ENCODE results near the gene KIAA1755.

KIAA1755 gene, protein sequence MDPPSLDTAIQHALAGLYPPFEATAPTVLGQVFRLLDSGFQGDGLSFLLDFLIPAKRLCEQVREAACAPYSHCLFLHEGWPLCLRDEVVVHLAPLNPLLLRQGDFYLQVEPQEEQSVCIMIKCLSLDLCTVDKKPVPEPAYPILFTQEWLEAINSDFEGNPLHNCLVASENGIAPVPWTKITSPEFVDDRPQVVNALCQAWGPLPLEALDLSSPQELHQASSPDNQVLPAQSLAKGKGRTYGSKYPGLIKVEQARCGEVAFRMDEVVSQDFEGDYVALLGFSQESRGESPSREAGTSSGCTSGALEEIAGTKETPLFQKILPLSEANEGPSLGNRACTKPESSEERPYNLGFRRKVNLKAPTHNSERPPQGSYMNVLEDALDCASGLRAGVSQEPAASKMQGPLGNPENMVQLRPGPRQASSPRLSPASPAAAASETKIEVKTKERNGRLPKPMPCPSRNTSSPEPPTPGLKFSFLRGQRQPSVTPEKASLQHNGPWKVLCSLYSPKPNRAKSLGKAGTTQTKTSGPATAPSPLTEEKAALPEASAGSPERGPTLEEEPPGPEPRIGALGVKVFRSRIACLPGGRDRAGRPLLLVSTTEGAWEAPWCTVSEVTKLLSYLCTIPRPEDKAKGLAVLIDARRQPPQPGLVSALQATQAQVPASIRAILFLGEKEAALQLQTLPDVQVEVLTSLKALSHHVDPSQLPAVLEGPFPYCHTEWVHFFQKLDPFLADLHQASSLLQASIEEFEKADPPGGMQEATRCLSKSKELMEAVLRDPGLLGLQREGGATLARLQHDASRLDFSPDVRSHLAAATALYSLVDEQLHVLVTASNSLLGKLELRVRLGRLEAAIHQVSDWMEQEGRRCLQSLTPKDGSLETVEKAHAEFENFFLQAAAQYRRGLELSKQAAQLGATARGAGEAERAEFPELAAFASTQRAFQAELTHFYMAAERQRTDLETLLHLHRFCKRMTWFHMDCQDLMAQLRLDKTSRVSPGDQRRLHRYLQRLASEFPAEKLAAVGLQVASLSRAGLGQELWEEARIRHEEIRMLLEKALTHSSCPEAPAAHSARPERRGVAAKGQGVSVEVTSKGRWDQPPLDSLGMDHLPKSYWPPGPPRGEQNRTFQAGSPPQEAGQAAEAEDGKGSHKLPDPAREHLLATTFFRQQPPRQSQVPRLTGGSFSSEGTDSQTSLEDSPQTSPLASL

GRCh38 chr20:38260378-38261053 lies at the start of gene KIAA1755:
Gene KIAA1755, minus strand, starts transcription at chr20:38260735. Its CDS starts 235 bp downstream, at chr20:38260500.
- DNase-seq = no peak

DNA sequence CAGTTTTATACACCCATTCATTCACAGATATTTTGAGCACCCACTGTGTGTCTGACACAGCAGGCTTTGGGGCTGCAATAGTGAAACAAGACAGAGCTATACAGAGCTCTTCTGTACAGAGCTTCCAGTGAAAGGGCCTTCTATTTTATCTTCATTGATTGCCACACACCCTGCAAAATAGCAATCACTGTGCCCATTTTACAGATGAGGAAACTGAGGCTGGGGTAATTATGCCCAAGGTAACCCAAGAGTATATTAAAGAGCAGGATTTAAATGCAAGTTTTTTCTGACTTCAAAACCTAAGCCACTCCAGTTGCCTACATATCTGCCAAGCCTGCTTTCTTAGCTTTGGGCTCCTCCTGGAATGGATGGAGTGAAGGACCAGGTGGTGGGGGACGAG lies 47.9 kb upstream of the KIAA1755 start:
- no peak for DNase-seq

GRCh38 chr20:38308047-38308438 lies 47.5 kb upstream of the KIAA1755 start:
- no peak for DNase-seq

DNA sequence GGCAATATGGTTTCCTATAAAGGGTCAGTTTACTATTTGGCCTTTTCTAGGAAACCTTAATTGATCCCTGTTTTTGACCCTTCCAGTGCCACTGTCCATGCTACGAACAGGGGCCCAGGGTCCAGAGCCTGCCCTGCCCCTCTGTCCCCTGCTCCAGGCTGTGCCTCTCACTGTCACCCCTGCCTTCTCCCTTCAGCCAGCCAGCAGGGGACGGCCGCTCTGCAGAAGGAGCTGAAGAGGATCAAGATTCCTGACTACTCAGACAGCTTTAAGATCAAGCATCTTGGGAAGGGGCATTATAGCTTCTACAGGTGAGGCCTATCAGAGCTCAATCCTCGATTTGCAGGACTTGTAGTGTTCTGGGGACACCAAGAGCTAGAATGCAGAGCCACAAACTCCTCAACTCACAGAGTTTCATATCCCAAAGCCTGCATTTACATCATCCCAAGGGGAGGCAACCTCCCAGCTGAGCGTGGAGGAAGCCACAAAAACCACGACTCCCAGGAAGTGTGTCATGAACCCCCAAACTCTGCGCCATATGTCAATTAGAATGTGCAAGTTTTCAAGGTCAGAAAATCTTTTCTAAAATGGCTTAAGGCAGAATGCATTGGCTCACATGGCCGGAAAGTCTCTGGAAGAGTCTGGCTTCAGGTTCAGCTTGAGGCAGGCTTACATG lies 47.0 kb upstream of the KIAA1755 start:
- no peak for DNase-seq

- no peak for DNase-seq
These were observed 45.8 kb upstream of the KIAA1755 start for GRCh38 chr20:38306379-38306778.

GRCh38 chr20:38305541-38305940 lies 45.0 kb upstream of the KIAA1755 start:
- no peak for DNase-seq

- DNase-seq = peak; percentile 33
These were observed 44.4 kb upstream of the KIAA1755 start for GRCh38 chr20:38304845-38305447.

GRCh38 chr20:38303908-38304379 lies 43.4 kb upstream of the KIAA1755 start, which contains the start of gene BPI:
Gene BPI, plus strand, starts transcription at chr20:38304156. Its CDS starts 68 bp downstream, at chr20:38304224.
- no peak for DNase-seq

- no peak for DNase-seq
These were observed 42.3 kb upstream of the KIAA1755 start for GRCh38 chr20:38302786-38303185.

DNA sequence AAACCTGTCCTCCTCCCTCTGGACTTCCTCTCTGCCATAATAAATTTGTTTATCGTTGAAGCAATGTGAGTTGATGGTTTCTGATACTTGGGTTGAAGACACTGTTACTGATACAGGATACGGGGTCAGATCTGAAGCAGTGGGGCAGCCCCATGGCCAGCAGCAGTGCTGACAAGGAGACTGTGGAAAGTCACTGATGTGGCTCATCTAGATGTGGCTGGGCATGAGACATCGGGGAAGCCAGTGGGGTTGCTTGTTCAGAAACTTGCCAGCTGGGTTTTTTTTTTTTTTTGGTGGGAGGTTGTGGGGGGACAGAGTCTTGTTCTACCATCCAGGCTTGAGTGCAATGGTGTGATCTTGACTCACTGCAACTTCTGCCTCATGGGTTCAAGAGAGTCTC lies 40.8 kb upstream of the KIAA1755 start:
- DNase-seq = no peak

- DNase-seq = no peak
These were observed 39.9 kb upstream of the KIAA1755 start for GRCh38 chr20:38300438-38300837.

DNA sequence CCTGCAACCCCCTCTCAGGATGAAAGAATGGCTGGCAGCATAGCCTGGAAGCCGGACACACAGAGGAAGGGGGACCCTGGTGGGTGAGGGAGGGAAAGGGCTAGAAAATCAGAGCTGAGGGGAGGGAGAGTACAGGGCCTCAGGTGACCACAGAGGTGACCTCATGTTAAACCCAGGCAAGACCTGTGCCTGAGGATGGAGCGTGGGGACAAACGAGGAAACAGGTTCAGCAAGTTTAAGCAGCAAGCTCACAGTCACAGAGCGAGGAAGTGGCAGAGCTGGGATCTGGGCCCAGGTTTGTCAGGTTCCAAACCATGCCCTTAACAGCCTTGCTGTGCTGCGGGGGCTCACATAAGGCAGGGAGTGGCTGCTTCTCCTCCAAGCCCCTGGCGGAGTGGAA lies 39.4 kb upstream of the KIAA1755 start:
- no peak for DNase-seq

DNA sequence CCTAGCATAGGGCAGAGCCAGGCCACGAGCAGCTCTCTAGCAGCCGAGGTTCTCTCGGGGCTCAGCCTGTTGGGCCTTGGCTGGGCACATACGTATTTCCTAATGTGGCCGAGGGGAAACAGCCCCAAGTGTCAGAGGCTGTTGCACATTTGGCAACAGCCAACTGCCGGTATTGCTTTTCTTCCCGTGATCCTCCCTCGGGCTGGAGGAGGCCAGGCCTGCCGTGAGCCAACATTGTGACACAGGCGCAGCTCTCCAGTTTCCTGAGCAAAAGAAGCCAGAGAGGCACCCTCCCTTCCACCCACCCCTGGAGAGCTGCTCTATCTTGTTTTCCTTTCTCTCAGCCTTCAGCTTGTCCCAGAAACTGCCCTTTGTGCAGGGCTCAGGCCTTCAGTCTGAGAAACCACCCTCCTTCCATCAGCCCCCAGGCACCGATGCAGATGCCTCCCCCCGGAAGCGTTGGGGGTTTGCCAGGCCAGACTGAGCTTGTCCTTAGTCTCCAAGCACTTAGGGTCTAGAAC lies 38.3 kb upstream of the KIAA1755 start:
- no peak for DNase-seq

GRCh38 chr20:38297916-38298674 lies 37.6 kb upstream of the KIAA1755 start:
- DNase-seq = no peak

DNA sequence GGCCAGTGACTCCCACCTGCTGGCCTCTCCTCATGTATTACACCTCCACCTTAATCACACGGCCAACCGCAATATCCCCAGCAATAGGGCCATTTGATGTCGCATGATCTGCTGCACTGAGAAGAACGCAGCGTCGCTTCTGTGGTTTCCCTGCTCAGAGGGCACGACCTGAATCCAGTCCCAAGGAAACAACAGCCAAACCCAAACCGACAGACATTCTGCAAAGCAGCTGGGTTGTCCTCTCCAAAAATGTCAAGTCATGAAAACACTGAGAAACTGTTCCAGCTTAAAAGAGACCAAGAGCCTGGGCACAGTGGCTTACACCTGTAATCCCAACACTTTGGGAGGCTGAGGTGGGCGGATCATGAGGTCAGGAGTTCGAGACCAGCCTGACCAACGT lies 35.9 kb upstream of the KIAA1755 start:
- DNase-seq = no peak

GRCh38 chr20:38295811-38296210 lies 35.3 kb upstream of the KIAA1755 start:
- no peak for DNase-seq

DNA sequence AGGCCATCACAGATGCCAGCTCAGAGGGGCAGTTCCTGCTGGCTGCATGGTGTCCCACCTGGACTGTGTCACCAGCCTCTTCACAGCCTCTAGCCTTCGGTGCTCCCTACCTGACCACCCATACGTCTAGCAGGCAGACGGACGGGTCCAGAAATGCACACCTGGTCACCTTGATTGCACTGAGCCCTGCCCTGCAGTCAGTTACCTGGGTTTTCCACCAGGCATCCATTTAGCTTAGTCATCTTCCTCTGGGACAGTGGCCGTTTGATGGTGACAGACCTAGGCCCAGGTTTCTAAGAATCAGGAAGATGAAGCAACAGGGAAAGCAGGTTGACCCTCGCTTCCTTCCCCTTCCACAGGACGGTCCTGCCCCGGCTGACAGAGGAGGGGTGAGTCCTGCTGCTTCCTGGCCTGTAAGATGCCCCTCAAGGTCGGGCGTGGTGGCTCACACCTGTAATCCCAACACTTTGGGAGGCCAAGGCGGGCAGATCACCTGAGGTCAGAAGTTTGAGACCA lies 33.6 kb upstream of the KIAA1755 start:
- DNase-seq = no peak

DNA sequence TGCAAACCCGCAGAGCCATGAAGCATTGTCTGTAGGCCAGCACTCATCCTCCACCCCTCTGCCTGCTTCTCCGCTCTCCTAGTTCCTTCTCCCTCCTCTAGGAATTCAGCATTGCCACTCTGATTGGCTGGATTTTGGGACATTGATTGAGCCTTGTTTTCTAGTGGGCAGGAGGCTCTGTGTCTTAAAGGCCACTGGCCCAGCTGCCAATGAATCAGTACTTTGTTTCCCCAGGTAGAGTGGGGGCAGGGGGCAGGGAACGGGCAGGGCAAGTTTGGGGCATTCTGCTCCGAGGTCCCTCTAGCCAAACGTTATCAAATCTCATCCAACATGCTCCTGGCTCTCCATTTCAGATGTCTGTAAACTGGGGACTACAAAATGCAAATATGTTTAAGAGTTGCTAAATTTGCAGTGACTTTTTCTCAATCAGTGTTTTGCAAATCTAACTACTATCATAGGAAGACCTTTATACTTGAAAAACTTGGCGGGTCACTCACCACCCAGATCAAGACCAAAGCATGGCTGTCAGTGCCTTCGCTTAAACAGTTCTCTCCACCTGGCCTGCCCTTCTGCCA lies 33.0 kb upstream of the KIAA1755 start:
- no peak for DNase-seq

DNA sequence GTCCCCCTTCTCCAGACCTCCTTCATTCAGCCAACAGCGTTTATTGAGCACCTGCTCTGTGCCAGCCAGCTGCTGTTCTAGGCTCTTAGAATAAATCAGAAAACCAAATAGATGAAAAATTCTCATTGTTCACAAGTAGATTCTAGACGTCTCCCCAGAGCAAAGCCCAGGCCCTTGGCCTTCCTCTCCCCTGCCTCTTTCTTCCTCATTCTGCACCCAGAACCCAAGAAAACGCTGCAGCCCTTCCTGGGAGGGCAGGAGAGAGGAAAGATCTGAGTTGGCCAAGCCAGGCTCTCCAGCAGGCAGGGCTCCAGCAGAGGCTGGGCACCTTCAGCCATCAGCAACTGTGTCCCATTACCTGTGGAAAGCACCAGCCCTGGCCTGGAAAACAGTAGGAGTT lies 31.4 kb upstream of the KIAA1755 start:
- DNase-seq = no peak

Measured in stimulated activated CD4-positive, alpha-beta T cell treated with anti-CD3 and anti-CD28 coated beads, Interleukin-1b, Interleukin-23, amount 100 ng/mL, for 48 hours (primary cell).